PC-9 (cell line): Measurements from ENCODE around the gene ZIK1.

Source experiments
- EZH2 ChIP-seq: fragments of 200-600 bp; sonication (generic); IDR thresholded peaks from 2 replicates; pipeline ENCODE4 v1.8.0; 2017; ENCODE audit warnings: antibody characterized with exemption, low read depth
- TF ChIP-seq, protein P1 (sequence below): fragments of 200-600 bp; sonication (generic); conservative IDR thresholded peaks from 2 replicates; pipeline ENCODE4 v1.6.1; 2017; ENCODE audit warnings: mixed run types, antibody characterized with exemption, mild to moderate bottlenecking, moderate library complexity

DNA sequence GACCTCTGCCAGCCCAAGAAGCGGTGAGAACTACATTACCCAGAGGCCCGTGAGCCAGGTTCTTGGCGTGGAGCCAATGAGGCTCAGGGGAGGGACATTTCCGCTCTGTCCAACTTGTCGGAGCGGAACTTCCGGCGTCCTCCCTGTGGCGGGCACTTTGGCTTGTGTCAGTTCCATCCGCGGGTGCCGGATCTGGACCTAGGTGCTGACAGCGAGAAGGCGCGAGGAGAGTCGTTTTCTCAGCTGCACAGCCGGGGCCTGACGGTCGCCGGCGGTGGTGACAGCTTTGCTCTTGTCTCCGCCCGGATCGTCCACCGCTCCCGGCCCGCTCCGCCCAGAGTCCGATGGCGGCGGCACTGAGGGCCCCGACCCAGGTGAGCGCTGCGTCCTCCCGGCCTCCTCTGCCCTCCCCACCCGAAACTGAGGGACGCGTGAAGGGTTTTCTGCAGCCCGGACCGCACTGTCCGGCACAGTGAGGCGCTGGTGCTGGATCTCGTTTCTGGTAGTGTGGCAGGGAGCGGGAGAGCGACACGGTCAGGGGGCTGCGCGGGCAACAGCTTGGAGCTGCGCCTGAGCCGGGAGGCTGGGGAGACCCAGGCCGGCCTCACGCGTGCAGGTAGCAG lies 15.9 kb downstream of the ZIK1 start, which contains the start of gene ZNF530:
- TF ChIP-seq, protein P1, sequence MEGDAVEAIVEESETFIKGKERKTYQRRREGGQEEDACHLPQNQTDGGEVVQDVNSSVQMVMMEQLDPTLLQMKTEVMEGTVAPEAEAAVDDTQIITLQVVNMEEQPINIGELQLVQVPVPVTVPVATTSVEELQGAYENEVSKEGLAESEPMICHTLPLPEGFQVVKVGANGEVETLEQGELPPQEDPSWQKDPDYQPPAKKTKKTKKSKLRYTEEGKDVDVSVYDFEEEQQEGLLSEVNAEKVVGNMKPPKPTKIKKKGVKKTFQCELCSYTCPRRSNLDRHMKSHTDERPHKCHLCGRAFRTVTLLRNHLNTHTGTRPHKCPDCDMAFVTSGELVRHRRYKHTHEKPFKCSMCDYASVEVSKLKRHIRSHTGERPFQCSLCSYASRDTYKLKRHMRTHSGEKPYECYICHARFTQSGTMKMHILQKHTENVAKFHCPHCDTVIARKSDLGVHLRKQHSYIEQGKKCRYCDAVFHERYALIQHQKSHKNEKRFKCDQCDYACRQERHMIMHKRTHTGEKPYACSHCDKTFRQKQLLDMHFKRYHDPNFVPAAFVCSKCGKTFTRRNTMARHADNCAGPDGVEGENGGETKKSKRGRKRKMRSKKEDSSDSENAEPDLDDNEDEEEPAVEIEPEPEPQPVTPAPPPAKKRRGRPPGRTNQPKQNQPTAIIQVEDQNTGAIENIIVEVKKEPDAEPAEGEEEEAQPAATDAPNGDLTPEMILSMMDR = no peak
- TF ChIP-seq EZH2 = no peak
